SK-N-SH (cell line): ENCODE results near the gene HHAT. TPM values are rescaled to one million over a fixed set of nuclear protein-coding genes. Genes with fewer than 3 reads are reported as not detected.

ENCODE experiments used
- CTCF ChIA-PET: fragments of 300-600, 350-600 bp; formaldehyde crosslinking; extraction: SDS; loops from one replicate; lab custom pipeline; 2021; lab: Yijun Ruan, JAX
- POLR2A ChIA-PET: fragments of 350-600 bp; sonication (Branson Sonifier 250); formaldehyde crosslinking; extraction: SDS; loops from one replicate; lab custom pipeline; 2020; ENCODE audit warnings: antibody characterized with exemption, inconsistent platforms; lab: Yijun Ruan, JAX
- DNase-seq: peaks from one replicate; pipeline ENCODE4 v3.0.0; 2012
- H2AFZ ChIP-seq: fragments of 200-600 bp; sonication (generic); 2 replicates; pipeline ENCODE4 v1.8.1; 2016; ENCODE audit warnings: antibody characterized with exemption, mild to moderate bottlenecking, low read depth
- H3F3A ChIP-seq: fragments of 200-600 bp; sonication (generic); replicated peaks from 2 replicates; pipeline ENCODE3; 2016; ENCODE audit warnings: antibody characterized with exemption, mild to moderate bottlenecking; ENCODE audit not compliant: insufficient read depth
- H3K27ac ChIP-seq, 2 experiments: fragments of 200-500 bp in 1 of 2; fragments of 200-600 bp in 1 of 2; sonication (Bioruptor generic) in 1 of 2; sonication (generic), shearing (Covaris generic) in 1 of 2; 2 replicates each; pipeline versions ENCODE4 v1.5.1 to v1.6.1; 2014 to 2016; ENCODE audit warnings: low read depth in 2 of 2, inconsistent platforms in 1 of 2, low read length in 1 of 2, mild to moderate bottlenecking in 1 of 2, mixed read lengths in 1 of 2
- H3K27me3 ChIP-seq: fragments of 200-600 bp; sonication (generic), shearing (Covaris generic); 2 replicates; pipeline ENCODE4 v1.6.1; 2016; ENCODE audit warnings: mixed run types; ENCODE audit not compliant: insufficient read depth
- H3K36me3 ChIP-seq, 2 experiments: fragments of 200-500 bp in 1 of 2; fragments of 200-600 bp in 1 of 2; sonication (Bioruptor generic) in 1 of 2; sonication (generic) in 1 of 2; replicated peaks in 1 of 2; 2 replicates each; pipeline versions ENCODE3 to v1.5.1; 2014 to 2016; ENCODE audit warnings: low read length in 1 of 2, mild to moderate bottlenecking in 1 of 2; ENCODE audit not compliant: insufficient read depth in 2 of 2, control insufficient read depth in 1 of 2
- H3K4me1 ChIP-seq, 2 experiments: fragments of 200-500 bp in 1 of 2; fragments of 200-600 bp in 1 of 2; sonication (Bioruptor generic) in 1 of 2; sonication (generic), shearing (Covaris generic) in 1 of 2; 2 replicates each; pipeline versions ENCODE4 v1.5.1 to v1.6.1; 2014 to 2016; ENCODE audit warnings: low read depth in 1 of 2, low read length in 1 of 2, mixed run types in 1 of 2; ENCODE audit not compliant: insufficient read depth in 2 of 2, control insufficient read depth in 1 of 2
- H3K4me2 ChIP-seq: fragments of 200-600 bp; sonication (generic), shearing (Covaris generic); 2 replicates; pipeline ENCODE4 v1.6.1; 2017; ENCODE audit warnings: mixed run types
- H3K4me3 ChIP-seq, 2 experiments: fragments of 200-500 bp in 1 of 2; fragments of 200-600 bp in 1 of 2; sonication (Bioruptor generic) in 1 of 2; sonication (generic), shearing (Covaris generic) in 1 of 2; 2 replicates each; pipeline versions ENCODE4 v1.5.1 to v1.8.1; 2014 to 2016; ENCODE audit warnings: low read depth in 2 of 2, inconsistent platforms in 1 of 2, low read length in 1 of 2, mild to moderate bottlenecking in 1 of 2, mixed read lengths in 1 of 2, moderate library complexity in 1 of 2
- H3K79me2 ChIP-seq: fragments of 200-600 bp; sonication (generic); 2 replicates; pipeline ENCODE4 v1.8.1; 2017; ENCODE audit warnings: mild to moderate bottlenecking; ENCODE audit not compliant: insufficient read depth
- H3K9ac ChIP-seq: fragments of 200-600 bp; sonication (generic); 2 replicates; pipeline ENCODE4 v1.6.1; 2017; ENCODE audit warnings: mixed run types
- H3K9me2 ChIP-seq: fragments of 200-600 bp; sonication (generic); 2 replicates; pipeline ENCODE4 v1.6.1; 2017; ENCODE audit warnings: mixed run types
- H3K9me3 ChIP-seq: fragments of 200-600 bp; sonication (generic); 2 replicates; pipeline ENCODE4 v1.6.1; 2017; ENCODE audit warnings: mixed run types, mild to moderate bottlenecking, moderate library complexity
- H4K20me1 ChIP-seq: fragments of 200-600 bp; sonication (generic); 2 replicates; pipeline ENCODE4 v1.6.1; 2017; ENCODE audit warnings: mild to moderate bottlenecking, mixed run types; ENCODE audit not compliant: insufficient read depth
- CHD2 ChIP-seq: fragments of 150-350 bp; IDR thresholded peaks from 2 replicates; pipeline ENCODE4 v1.6.1; 2018; ENCODE audit warnings: low read length; ENCODE audit not compliant: partially characterized antibody
- ELF1 ChIP-seq: IDR thresholded peaks from 2 replicates; pipeline ENCODE4 v1.4.0; 2012
- EZH2phosphoT487 ChIP-seq: fragments of 200-600 bp; sonication (generic); IDR thresholded peaks from 2 replicates; pipeline ENCODE4 v1.6.1; 2017; ENCODE audit warnings: low read depth, mixed run types, mild to moderate bottlenecking, antibody characterized with exemption, moderate library complexity, borderline replicate concordance
- FOXJ3 ChIP-seq: sonication (generic); formaldehyde crosslinking; IDR thresholded peaks from 2 replicates; pipeline ENCODE4 v1.5.1; 2020; ENCODE audit warnings: mild to moderate bottlenecking, missing genetic modification reagents
- GABPA ChIP-seq: IDR thresholded peaks from 2 replicates; pipeline ENCODE4 v1.4.0; 2012; ENCODE audit warnings: low read depth, mild to moderate bottlenecking
- GATA2 ChIP-seq: sonication (generic); formaldehyde crosslinking; IDR thresholded peaks from 2 replicates; pipeline ENCODE4 v1.5.0; 2020; ENCODE audit warnings: mild to moderate bottlenecking, missing genetic modification reagents
- MXI1 ChIP-seq: IDR thresholded peaks from 2 replicates; pipeline ENCODE4 v1.6.1; 2012; ENCODE audit warnings: mild to moderate bottlenecking, low read depth, low read length, improper control_type of control experiment
- NFIC ChIP-seq: IDR thresholded peaks from 2 replicates; pipeline ENCODE4 v1.4.0; 2012; ENCODE audit warnings: borderline replicate concordance
- NRF1 ChIP-seq: IDR thresholded peaks from 2 replicates; pipeline ENCODE4 v1.6.1; 2012; ENCODE audit warnings: low read depth, mild to moderate bottlenecking, low read length
- POLR2AphosphoS5 ChIP-seq: IDR thresholded peaks from 2 replicates; pipeline ENCODE4 v1.6.1; 2012; ENCODE audit warnings: low read depth, low read length
- RFX5 ChIP-seq: IDR thresholded peaks from 2 replicates; pipeline ENCODE4 v1.6.1; 2012; ENCODE audit warnings: mild to moderate bottlenecking, improper control_type of control experiment, low read length
- SMC3 ChIP-seq: IDR thresholded peaks from 2 replicates; pipeline ENCODE4 v1.6.1; 2012; ENCODE audit warnings: low read depth, low read length, improper control_type of control experiment
- TAF1 ChIP-seq: IDR thresholded peaks from 2 replicates; pipeline ENCODE4 v1.6.1; 2012; ENCODE audit warnings: low read depth, mild to moderate bottlenecking, low read length, moderate library complexity, borderline replicate concordance
- TEAD4 ChIP-seq: IDR thresholded peaks from 2 replicates; pipeline ENCODE4 v1.4.0; 2012; ENCODE audit warnings: mild to moderate bottlenecking, borderline replicate concordance; ENCODE audit not compliant: insufficient read depth
- YY1 ChIP-seq: IDR thresholded peaks from 2 replicates; pipeline ENCODE4 v1.4.0; 2012; ENCODE audit warnings: low read depth, mild to moderate bottlenecking
- WGBS: methylation state at CpG from one replicate; pipeline ENCODE4 v1.1.6; 2017; ENCODE audit warnings: low lambda C conversion rate; 5-methylcytosine and 5-hydroxymethylcytosine counted together
- polyA plus RNA-seq, 3 experiments: library from polyadenylated mRNA; depleted of rRNA; stranded (reverse); fragments of >200 nt; gene quantifications; 2 replicates each; pipeline ENCODE4 v1.2.3, GENCODE V29; 2012
- TF ChIP-seq, protein P1 (sequence below): IDR thresholded peaks from 2 replicates; pipeline ENCODE4 v1.4.0; 2012; ENCODE audit warnings: low read depth
- TF ChIP-seq, protein P2 (sequence below): IDR thresholded peaks from 2 replicates; pipeline ENCODE4; 2012
- TF ChIP-seq, protein P3 (sequence below): fragments of 200-600 bp; sonication (generic); IDR thresholded peaks from 2 replicates; pipeline ENCODE4 v1.6.1; 2017; ENCODE audit warnings: antibody characterized with exemption, mild to moderate bottlenecking, moderate library complexity
- TF ChIP-seq, protein P4 (sequence below): IDR thresholded peaks from 2 replicates; pipeline ENCODE4 v1.4.0; 2012; ENCODE audit warnings: low read depth, borderline replicate concordance
- TF ChIP-seq, protein P5 (sequence below): IDR thresholded peaks from 2 replicates; pipeline ENCODE4 v1.6.1; 2012; ENCODE audit warnings: mild to moderate bottlenecking, low read depth, low read length, moderate library complexity

Gene HHAT
- polyA plus RNA-seq (2012; rRNA removed), result 8.1 and 10.8 TPM in 2 replicates
- 7.6 and 9.5 TPM in 2 replicates for polyA plus RNA-seq (2012; cell fraction: cytosol; rRNA removed)
- polyA plus RNA-seq (2012; cell fraction: nucleus; rRNA removed), result 10.3 and 15.1 TPM in 2 replicates

DNA sequence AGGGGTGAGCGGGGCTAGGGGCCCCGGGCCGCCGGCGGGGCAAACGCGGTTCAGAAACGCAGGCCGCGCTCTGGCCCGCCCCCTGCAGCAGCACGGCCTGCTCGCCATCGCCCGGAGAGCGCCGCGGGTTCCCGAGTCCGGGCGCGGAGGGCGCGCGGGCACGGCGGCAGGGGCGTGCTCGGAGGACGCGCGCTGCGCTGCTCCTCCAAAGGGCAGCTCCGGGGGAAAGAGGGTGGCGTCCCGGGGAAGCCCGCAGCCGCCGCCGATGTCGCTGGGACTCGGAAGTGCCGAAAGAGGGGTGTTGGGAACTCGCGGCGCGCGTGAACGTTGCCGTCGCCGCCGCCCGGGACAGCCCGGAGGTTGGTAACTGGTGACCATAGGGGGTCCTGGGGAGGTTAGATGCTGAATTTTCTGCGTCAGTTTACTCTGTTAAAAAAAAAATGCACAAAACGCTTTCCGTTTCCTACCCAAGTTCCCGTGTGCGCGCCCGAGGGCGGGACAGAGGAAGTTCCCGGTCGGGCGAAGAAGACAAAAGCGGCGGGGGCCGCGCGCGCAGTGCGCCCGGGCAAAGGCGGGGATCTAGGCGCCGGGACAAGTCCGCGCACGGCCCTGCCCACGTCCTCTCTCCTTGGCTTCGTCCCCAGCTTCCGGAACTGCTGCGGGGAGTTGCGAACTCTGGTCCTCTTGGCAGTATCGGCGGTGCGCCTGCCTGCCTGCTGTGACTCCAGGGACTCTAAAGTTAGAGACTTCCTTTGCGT lies at the start of gene HHAT:
HHAT (plus strand) TSS at position 157 of the 758 bp plus-strand sequence. CDS start 20,074 bp downstream, outside the sequence.
- H3K79me2 ChIP-seq, result no peaks in the 10 kb centered on the region
- H4K20me1 ChIP-seq, result no peaks in the 10 kb centered on the region
- peak within 1 kb of the TSS; percentile 72 to 73 for H3K4me3 ChIP-seq
- peak within 1 kb of the TSS; percentile 96 for H2AFZ ChIP-seq
- peak; percentile 94 for DNase-seq
- peak within 1 kb of the TSS; percentile 88 to 98 for H3K27ac ChIP-seq
- WGBS, result 1% methylated on average over 11 of the region's 89 CpGs
- TF ChIP-seq ELF1 (peak; percentile 67), EZH2phosphoT487 (no peak), YY1 (peak; percentile 35; the same call in 1 of the 2 replicates), SMC3 (0 out of 2 replicates have a peak, but pooled peaks have one; percentile 7), NRF1 (peak; percentile 55), GABPA (peak; percentile 63), MXI1 (peak; percentile 36; the same call in 1 of the 2 replicates), TAF1 (peak; percentile 47; the same call in 1 of the 2 replicates), POLR2AphosphoS5 (peak; percentile 57), RFX5 (0 out of 2 replicates have a peak, but pooled peaks have one; percentile 26), TEAD4 (no peak), GATA2 (CRISPR knock-in tag) (no peak), CHD2 (peak; percentile 9), FOXJ3 (CRISPR knock-in tag) (no peak), NFIC (peak; percentile 28; the same call in 1 of the 2 replicates)
- TF ChIP-seq, protein P1, sequence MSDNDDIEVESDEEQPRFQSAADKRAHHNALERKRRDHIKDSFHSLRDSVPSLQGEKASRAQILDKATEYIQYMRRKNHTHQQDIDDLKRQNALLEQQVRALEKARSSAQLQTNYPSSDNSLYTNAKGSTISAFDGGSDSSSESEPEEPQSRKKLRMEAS, result peak; percentile 71
- TF ChIP-seq, protein P2, sequence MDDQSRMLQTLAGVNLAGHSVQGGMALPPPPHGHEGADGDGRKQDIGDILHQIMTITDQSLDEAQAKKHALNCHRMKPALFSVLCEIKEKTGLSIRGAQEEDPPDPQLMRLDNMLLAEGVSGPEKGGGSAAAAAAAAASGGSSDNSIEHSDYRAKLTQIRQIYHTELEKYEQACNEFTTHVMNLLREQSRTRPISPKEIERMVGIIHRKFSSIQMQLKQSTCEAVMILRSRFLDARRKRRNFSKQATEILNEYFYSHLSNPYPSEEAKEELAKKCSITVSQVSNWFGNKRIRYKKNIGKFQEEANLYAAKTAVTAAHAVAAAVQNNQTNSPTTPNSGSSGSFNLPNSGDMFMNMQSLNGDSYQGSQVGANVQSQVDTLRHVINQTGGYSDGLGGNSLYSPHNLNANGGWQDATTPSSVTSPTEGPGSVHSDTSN, result no peak
- TF ChIP-seq, protein P3, sequence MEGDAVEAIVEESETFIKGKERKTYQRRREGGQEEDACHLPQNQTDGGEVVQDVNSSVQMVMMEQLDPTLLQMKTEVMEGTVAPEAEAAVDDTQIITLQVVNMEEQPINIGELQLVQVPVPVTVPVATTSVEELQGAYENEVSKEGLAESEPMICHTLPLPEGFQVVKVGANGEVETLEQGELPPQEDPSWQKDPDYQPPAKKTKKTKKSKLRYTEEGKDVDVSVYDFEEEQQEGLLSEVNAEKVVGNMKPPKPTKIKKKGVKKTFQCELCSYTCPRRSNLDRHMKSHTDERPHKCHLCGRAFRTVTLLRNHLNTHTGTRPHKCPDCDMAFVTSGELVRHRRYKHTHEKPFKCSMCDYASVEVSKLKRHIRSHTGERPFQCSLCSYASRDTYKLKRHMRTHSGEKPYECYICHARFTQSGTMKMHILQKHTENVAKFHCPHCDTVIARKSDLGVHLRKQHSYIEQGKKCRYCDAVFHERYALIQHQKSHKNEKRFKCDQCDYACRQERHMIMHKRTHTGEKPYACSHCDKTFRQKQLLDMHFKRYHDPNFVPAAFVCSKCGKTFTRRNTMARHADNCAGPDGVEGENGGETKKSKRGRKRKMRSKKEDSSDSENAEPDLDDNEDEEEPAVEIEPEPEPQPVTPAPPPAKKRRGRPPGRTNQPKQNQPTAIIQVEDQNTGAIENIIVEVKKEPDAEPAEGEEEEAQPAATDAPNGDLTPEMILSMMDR, result peak; percentile 26
- TF ChIP-seq, protein P4, sequence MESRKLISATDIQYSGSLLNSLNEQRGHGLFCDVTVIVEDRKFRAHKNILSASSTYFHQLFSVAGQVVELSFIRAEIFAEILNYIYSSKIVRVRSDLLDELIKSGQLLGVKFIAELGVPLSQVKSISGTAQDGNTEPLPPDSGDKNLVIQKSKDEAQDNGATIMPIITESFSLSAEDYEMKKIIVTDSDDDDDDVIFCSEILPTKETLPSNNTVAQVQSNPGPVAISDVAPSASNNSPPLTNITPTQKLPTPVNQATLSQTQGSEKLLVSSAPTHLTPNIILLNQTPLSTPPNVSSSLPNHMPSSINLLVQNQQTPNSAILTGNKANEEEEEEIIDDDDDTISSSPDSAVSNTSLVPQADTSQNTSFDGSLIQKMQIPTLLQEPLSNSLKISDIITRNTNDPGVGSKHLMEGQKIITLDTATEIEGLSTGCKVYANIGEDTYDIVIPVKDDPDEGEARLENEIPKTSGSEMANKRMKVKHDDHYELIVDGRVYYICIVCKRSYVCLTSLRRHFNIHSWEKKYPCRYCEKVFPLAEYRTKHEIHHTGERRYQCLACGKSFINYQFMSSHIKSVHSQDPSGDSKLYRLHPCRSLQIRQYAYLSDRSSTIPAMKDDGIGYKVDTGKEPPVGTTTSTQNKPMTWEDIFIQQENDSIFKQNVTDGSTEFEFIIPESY, result no peak
- TF ChIP-seq, protein P5, sequence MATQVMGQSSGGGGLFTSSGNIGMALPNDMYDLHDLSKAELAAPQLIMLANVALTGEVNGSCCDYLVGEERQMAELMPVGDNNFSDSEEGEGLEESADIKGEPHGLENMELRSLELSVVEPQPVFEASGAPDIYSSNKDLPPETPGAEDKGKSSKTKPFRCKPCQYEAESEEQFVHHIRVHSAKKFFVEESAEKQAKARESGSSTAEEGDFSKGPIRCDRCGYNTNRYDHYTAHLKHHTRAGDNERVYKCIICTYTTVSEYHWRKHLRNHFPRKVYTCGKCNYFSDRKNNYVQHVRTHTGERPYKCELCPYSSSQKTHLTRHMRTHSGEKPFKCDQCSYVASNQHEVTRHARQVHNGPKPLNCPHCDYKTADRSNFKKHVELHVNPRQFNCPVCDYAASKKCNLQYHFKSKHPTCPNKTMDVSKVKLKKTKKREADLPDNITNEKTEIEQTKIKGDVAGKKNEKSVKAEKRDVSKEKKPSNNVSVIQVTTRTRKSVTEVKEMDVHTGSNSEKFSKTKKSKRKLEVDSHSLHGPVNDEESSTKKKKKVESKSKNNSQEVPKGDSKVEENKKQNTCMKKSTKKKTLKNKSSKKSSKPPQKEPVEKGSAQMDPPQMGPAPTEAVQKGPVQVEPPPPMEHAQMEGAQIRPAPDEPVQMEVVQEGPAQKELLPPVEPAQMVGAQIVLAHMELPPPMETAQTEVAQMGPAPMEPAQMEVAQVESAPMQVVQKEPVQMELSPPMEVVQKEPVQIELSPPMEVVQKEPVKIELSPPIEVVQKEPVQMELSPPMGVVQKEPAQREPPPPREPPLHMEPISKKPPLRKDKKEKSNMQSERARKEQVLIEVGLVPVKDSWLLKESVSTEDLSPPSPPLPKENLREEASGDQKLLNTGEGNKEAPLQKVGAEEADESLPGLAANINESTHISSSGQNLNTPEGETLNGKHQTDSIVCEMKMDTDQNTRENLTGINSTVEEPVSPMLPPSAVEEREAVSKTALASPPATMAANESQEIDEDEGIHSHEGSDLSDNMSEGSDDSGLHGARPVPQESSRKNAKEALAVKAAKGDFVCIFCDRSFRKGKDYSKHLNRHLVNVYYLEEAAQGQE, result 0 out of 2 replicates have a peak, but pooled peaks have one; percentile 6
- H3K4me1 ChIP-seq, result peaks cover 14 to 20% of the 10 kb centered on the region in 2 experiments
- H3K4me2 ChIP-seq, result peak within 1 kb of the TSS; percentile 79
- H3F3A ChIP-seq, result peaks cover 8% of the 10 kb centered on the region
- CTCF ChIA-PET, result interaction anchor here (0.7 to 1.7 kb wide), 6 partner anchors 17 to 186 kb away, joined by 3 to 4 read pairs (median 3); no protein-coding TSS in a partner anchor
- POLR2A ChIA-PET, result interaction anchor here (0.6 to 1.4 kb wide), 8 partner anchors 16 to 1345 kb away, joined by 3 to 5 read pairs (median 4); no protein-coding TSS in a partner anchor
- peak within 1 kb of the TSS; percentile 84 for H3K9ac ChIP-seq
- H3K27me3 ChIP-seq, result no peaks in the 10 kb centered on the region
- no peaks in the 10 kb centered on the region for H3K9me2 ChIP-seq
- H3K36me3 ChIP-seq, result no peaks in the 10 kb centered on the region
- no peaks in the 10 kb centered on the region; the same call in 1 of the 2 replicates for H3K9me3 ChIP-seq
